ENCODE data around the gene SHFL.

Gene SHFL

GRCh38 chr19:10070730-10071446, 15.2 kb upstream of the SHFL start:
- H3K4me3 ChIP-seq (replicated peaks; ENCODE audit: low read depth, low read length), result no peak overlapping the region
- DNase-seq (ENCODE audit: extremely low read depth, low read depth), result no peak
- TF ChIP-seq CTCF (IDR thresholded peaks at IDR 0.05; ENCODE audit: low read depth, low read length, missing control alignments), result no peak

- DNase-seq (ENCODE audit: extremely low read depth, low read depth), result no peak
- no peak overlapping the region for H3K4me3 ChIP-seq (replicated peaks; ENCODE audit: low read depth, low read length)
- peak; percentile 54 for TF ChIP-seq CTCF (IDR thresholded peaks at IDR 0.05; ENCODE audit: low read depth, low read length, missing control alignments)
Observed at GRCh38 chr19:10074153-10074552, 12.0 kb upstream of the SHFL start.

- no peak overlapping the region for H3K4me3 ChIP-seq (replicated peaks; ENCODE audit: low read depth, low read length)
- no peak for TF ChIP-seq CTCF (IDR thresholded peaks at IDR 0.05; ENCODE audit: low read depth, low read length, missing control alignments)
- DNase-seq (ENCODE audit: extremely low read depth, low read depth), result no peak
Observed at GRCh38 chr19:10076535-10076934, 9.6 kb upstream of the SHFL start.

GRCh38 chr19:10078329-10078728, 7.8 kb upstream of the SHFL start:
- H3K4me3 ChIP-seq (replicated peaks; ENCODE audit: low read depth, low read length), result no peak overlapping the region
- DNase-seq (ENCODE audit: extremely low read depth, low read depth), result no peak
- TF ChIP-seq CTCF (IDR thresholded peaks at IDR 0.05; ENCODE audit: low read depth, low read length, missing control alignments), result no peak

GRCh38 chr19:10079031-10079453, 7.1 kb upstream of the SHFL start:
- no peak overlapping the region for H3K4me3 ChIP-seq (replicated peaks; ENCODE audit: low read depth, low read length)
- DNase-seq (ENCODE audit: extremely low read depth, low read depth), result no peak
- no peak for TF ChIP-seq CTCF (IDR thresholded peaks at IDR 0.05; ENCODE audit: low read depth, low read length, missing control alignments)

- no peak for TF ChIP-seq CTCF (IDR thresholded peaks at IDR 0.05; ENCODE audit: low read depth, low read length, missing control alignments)
- no peak for DNase-seq (ENCODE audit: extremely low read depth, low read depth)
- H3K4me3 ChIP-seq (replicated peaks; ENCODE audit: low read depth, low read length), result no peak overlapping the region
Observed at GRCh38 chr19:10083911-10084310, 2.2 kb upstream of the SHFL start.

GRCh38 chr19:10084803-10085202, 1.3 kb upstream of the SHFL start:
- no peak for TF ChIP-seq CTCF (IDR thresholded peaks at IDR 0.05; ENCODE audit: low read depth, low read length, missing control alignments)
- H3K4me3 ChIP-seq (replicated peaks; ENCODE audit: low read depth, low read length), result no peak overlapping the region
- no peak for DNase-seq (ENCODE audit: extremely low read depth, low read depth)
